CD4-positive, alpha-beta T cell (primary cell): Measurements from ENCODE around the gene SNRPA. TPM values are rescaled to one million over a fixed set of nuclear protein-coding genes. Genes with fewer than 3 reads are reported as not detected.

ENCODE experiments used
- ATAC-seq: fragments of 200-7000 bp; cut with Tn5 transposase; one replicate; pipeline ENCODE4 v1.10.0; 2022; ENCODE audit warnings: mild to moderate bottlenecking; ENCODE audit not compliant: poor library complexity
- CTCF ChIA-PET: fragments of 350-600 bp; sonication (Branson Sonifier 250); formaldehyde crosslinking; loops from one replicate; lab custom pipeline; 2021; ENCODE audit warnings: antibody characterized with exemption, inconsistent platforms; lab: Charles Lee
- POLR2A ChIA-PET: fragments of 350-600 bp; sonication (Branson Sonifier 250); formaldehyde crosslinking; loops from one replicate; lab custom pipeline; 2021; ENCODE audit warnings: antibody characterized with exemption, inconsistent platforms; lab: Charles Lee
- DNase-seq, 14 experiments: peaks; one replicate each; pipeline ENCODE4 v3.0.0-alpha.2; 2013 to 2020; ENCODE audit warnings: mixed read lengths in 2 of 14
- H3K27ac ChIP-seq, 2 donors: one replicate each; pipeline versions ENCODE4 v1.5.1 to v1.7.0; 2013; ENCODE audit warnings: low read length in 2 of 2, low read depth in 1 of 2, mild to moderate bottlenecking in 1 of 2
- H3K27me3 ChIP-seq, 2 experiments: 1 replicate in 1 of 2; 2 replicates in 1 of 2; pipeline versions ENCODE4 v1.6.1 to v1.7.0; 2013; ENCODE audit warnings: low read length in 2 of 2, control low read depth in 1 of 2, mild to moderate bottlenecking in 1 of 2, moderate library complexity in 1 of 2; ENCODE audit not compliant: insufficient read depth in 2 of 2, control insufficient read depth in 1 of 2
- H3K36me3 ChIP-seq: one replicate; pipeline ENCODE4 v1.6.1; 2013; ENCODE audit warnings: low read length, control low read depth; ENCODE audit not compliant: insufficient read depth
- H3K4me1 ChIP-seq: one replicate; pipeline ENCODE4 v1.6.1; 2013; ENCODE audit warnings: low read length, control low read depth; ENCODE audit not compliant: insufficient read depth
- H3K4me3 ChIP-seq: one replicate; pipeline ENCODE4 v1.5.1; 2013; ENCODE audit warnings: mild to moderate bottlenecking, low read length, moderate library complexity
- H3K9me3 ChIP-seq, 2 experiments: 1 replicate in 1 of 2; 2 replicates in 1 of 2; pipeline versions ENCODE4 v1.6.1 to v1.7.0; 2013; ENCODE audit warnings: low read length in 2 of 2, mild to moderate bottlenecking in 2 of 2, control low read depth in 1 of 2, moderate library complexity in 1 of 2; ENCODE audit not compliant: control insufficient read depth in 1 of 2, insufficient read depth in 1 of 2
- H3K27ac Mint-ChIP-seq: one replicate; pipeline ENCODE4 v1.8.0; 2020; ENCODE audit warnings: mixed read lengths
- H3K27me3 Mint-ChIP-seq: one replicate; pipeline ENCODE4 v1.8.0; 2021; ENCODE audit warnings: mixed read lengths
- H3K36me3 Mint-ChIP-seq: one replicate; pipeline ENCODE4 v1.8.0; 2021; ENCODE audit warnings: low read depth, mixed read lengths
- H3K4me1 Mint-ChIP-seq: one replicate; pipeline ENCODE4 v1.8.0; 2021; ENCODE audit warnings: low read depth, mixed read lengths
- H3K4me3 Mint-ChIP-seq: one replicate; pipeline ENCODE4 v1.8.0; 2020; ENCODE audit warnings: mild to moderate bottlenecking, mixed read lengths
- H3K9me3 Mint-ChIP-seq: one replicate; pipeline ENCODE4 v1.8.0; 2020; ENCODE audit warnings: mixed read lengths
- CTCF ChIP-seq: fragments of 200-600 bp; IDR thresholded peaks from one replicate; pipeline ENCODE4 v1.8.0; 2022; ENCODE audit warnings: antibody characterized with exemption, mild to moderate bottlenecking
- intact Hi-C, 2 experiments: fragments of 100-400 bp; cut with DNase I in 1 of 2; cut with micrococcal nuclease in 1 of 2; formaldehyde crosslinking; loops; one replicate each; pipeline versions ENCODE4 v1.15.1 to v1.9.0; 2023 to 2025; cut with DNase I, micrococcal nuclease
- total RNA-seq, 174 experiments: library from RNA in 2 of 174; stranded (reverse) in 2 of 174; gene quantifications; one replicate each; pipeline ENCODE4 v1.2.3 and lab custom pipeline; 2021 to 2026

SNRPA gene
- total RNA-seq, 2 experiments from 2014 or later = 60.3 to 76.7 TPM

- TF ChIP-seq CTCF = no peak
- H3K4me1 ChIP-seq = peaks cover 33% of the 10 kb centered on the region
- no peak within 1 kb of the TSS for H3K4me3 ChIP-seq
- H3K36me3 ChIP-seq = peaks cover 3% of the 10 kb centered on the region
- ATAC-seq = no peak
- H3K4me1 Mint-ChIP-seq = peaks cover 37% of the 10 kb centered on the region
- no peak within 1 kb of the TSS for H3K27ac ChIP-seq
- peaks cover 4% of the 10 kb centered on the region for H3K9me3 Mint-ChIP-seq
- peak within 1 kb of the TSS; percentile 42 for H3K27ac Mint-ChIP-seq
- H3K27me3 Mint-ChIP-seq = no peaks in the 10 kb centered on the region
- no peak for DNase-seq
- ChIA-PET POLR2A (interaction anchor here (5.4 kb wide), 1 partner anchor 26 kb away, joined by 198 read pairs; the partner anchor contains the start of gene EGLN2), CTCF (interaction anchor here (5.2 kb wide), 1 partner anchor 31 kb away, joined by 40 read pairs; no protein-coding TSS in a partner anchor)
- H3K9me3 ChIP-seq = peaks cover 0 to 4% of the 10 kb centered on the region in 2 experiments
- peaks cover 26% of the 10 kb centered on the region for H3K36me3 Mint-ChIP-seq
- H3K4me3 Mint-ChIP-seq = peak within 1 kb of the TSS; percentile 25
- intact Hi-C loops = loop anchor here in 1 of 2 experiments (5.0 kb wide), 1 partner anchor 42 kb away; no protein-coding TSS in a partner anchor
- no peaks in the 10 kb centered on the region for H3K27me3 ChIP-seq
Observed at GRCh38 chr19:40774916-40775631, 24.1 kb downstream of the SNRPA start, which contains the start of gene MIA. Gene MIA, plus strand, starts transcription at chr19:40775521. Its CDS starts 22 bp downstream, at chr19:40775543.

- no peak overlapping the region for H3K4me3 ChIP-seq
- DNase-seq = no peak
- Mint-ChIP-seq H3K4me1 (peaks cover 42% of the 10 kb centered on the region), H3K27ac (peak overlapping the region; percentile 42), H3K9me3 (peaks cover 4% of the 10 kb centered on the region), H3K27me3 (no peaks in the 10 kb centered on the region), H3K4me3 (peak overlapping the region; percentile 25), H3K36me3 (peaks cover 26% of the 10 kb centered on the region)
- H3K27ac ChIP-seq = no peak overlapping the region
- peaks cover 3% of the 10 kb centered on the region for H3K36me3 ChIP-seq
- ChIA-PET CTCF (interaction anchor here (5.2 kb wide), 1 partner anchor 31 kb away, joined by 40 read pairs; no protein-coding TSS in a partner anchor), POLR2A (interaction anchor here (3.9 to 5.4 kb wide), 2 partner anchors 25 to 31 kb away, joined by 59 to 198 read pairs; partner anchors contain the start of gene EGLN2)
- TF ChIP-seq CTCF = no peak
- H3K27me3 ChIP-seq = no peaks in the 10 kb centered on the region
- H3K9me3 ChIP-seq = peaks cover 0 to 4% of the 10 kb centered on the region in 2 experiments
- H3K4me1 ChIP-seq = peaks cover 29% of the 10 kb centered on the region
- intact Hi-C loops = loop anchor here in 1 of 2 experiments (5.0 kb wide), 1 partner anchor 42 kb away; no protein-coding TSS in a partner anchor
- ATAC-seq = no peak
Observed at GRCh38 chr19:40775632-40776022, 24.6 kb downstream of the SNRPA start.

- H3K9me3 ChIP-seq = no peaks in the 10 kb centered on the region
- no peak overlapping the region for H3K27ac ChIP-seq
- peaks cover 23% of the 10 kb centered on the region for H3K4me1 ChIP-seq
- H3K4me3 ChIP-seq = no peak overlapping the region
- no peaks in the 10 kb centered on the region for H3K27me3 Mint-ChIP-seq
- ATAC-seq = no peak
- no peaks in the 10 kb centered on the region for H3K9me3 Mint-ChIP-seq
- peaks cover 36% of the 10 kb centered on the region for H3K4me1 Mint-ChIP-seq
- no peaks in the 10 kb centered on the region for H3K36me3 ChIP-seq
- DNase-seq = no peak
- no peak for TF ChIP-seq CTCF
- POLR2A ChIA-PET = interaction anchor here (2.0 to 5.4 kb wide), 5 partner anchors 24 to 60 kb away, joined by 16 to 198 read pairs (median 59); partner anchors contain the start of genes ACTMAP, COQ8B, EGLN2 and ITPKC
- intact Hi-C loops = loop anchor here in 1 of 2 experiments (5.0 kb wide), 1 partner anchor 41 kb away; no protein-coding TSS in a partner anchor
- CTCF ChIA-PET = interaction anchor here (1.5 to 5.2 kb wide), 3 partner anchors 10 to 114 kb away, joined by 3 to 40 read pairs (median 14); no protein-coding TSS in a partner anchor
- H3K36me3 Mint-ChIP-seq = peaks cover 20% of the 10 kb centered on the region
- H3K4me3 Mint-ChIP-seq = no peak overlapping the region
- H3K27me3 ChIP-seq = no peaks in the 10 kb centered on the region
- peak overlapping the region; percentile 93 for H3K27ac Mint-ChIP-seq
Observed at GRCh38 chr19:40776364-40776763, 25.4 kb downstream of the SNRPA start.
